ENCODE data around the gene CYP4F2.

- TF ChIP-seq EZH2phosphoT487 (IDR thresholded peaks at IDR 0.05; ENCODE audit: borderline replicate concordance, low read depth) (no peak), MAX (IDR thresholded peaks at IDR 0.05; ENCODE audit: low read depth) (no peak), EP300 (IDR thresholded peaks at IDR 0.05; ENCODE audit: borderline replicate concordance in 1 of 2, low read depth in 1 of 2, low read length in 1 of 2) (no peak), SMC3 (IDR thresholded peaks at IDR 0.05; ENCODE audit: low read depth, low read length) (no peak), MEF2A (IDR thresholded peaks at IDR 0.05; ENCODE audit: borderline replicate concordance, low read depth) (no peak), NFIC (IDR thresholded peaks at IDR 0.05; ENCODE audit: borderline replicate concordance) (no peak)
- TF ChIP-seq, protein P1, sequence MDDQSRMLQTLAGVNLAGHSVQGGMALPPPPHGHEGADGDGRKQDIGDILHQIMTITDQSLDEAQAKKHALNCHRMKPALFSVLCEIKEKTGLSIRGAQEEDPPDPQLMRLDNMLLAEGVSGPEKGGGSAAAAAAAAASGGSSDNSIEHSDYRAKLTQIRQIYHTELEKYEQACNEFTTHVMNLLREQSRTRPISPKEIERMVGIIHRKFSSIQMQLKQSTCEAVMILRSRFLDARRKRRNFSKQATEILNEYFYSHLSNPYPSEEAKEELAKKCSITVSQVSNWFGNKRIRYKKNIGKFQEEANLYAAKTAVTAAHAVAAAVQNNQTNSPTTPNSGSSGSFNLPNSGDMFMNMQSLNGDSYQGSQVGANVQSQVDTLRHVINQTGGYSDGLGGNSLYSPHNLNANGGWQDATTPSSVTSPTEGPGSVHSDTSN (IDR thresholded peaks at IDR 0.05) = no peak
Measured at GRCh38 chr19:15894359-15894758, 3.5 kb downstream of the CYP4F2 start.

Measured in SK-N-SH (cell line).